ENCODE results near the gene DCAF11. TPM values are rescaled to one million over a fixed set of nuclear protein-coding genes. Genes with fewer than 3 reads are reported as not detected.

Gene DCAF11
- total and polyA plus RNA-seq, 2 of the 13 experiments (the other 11 are each of a cell fraction or from before 2014, with no cell fraction given): 150 to 257 TPM

DNA sequence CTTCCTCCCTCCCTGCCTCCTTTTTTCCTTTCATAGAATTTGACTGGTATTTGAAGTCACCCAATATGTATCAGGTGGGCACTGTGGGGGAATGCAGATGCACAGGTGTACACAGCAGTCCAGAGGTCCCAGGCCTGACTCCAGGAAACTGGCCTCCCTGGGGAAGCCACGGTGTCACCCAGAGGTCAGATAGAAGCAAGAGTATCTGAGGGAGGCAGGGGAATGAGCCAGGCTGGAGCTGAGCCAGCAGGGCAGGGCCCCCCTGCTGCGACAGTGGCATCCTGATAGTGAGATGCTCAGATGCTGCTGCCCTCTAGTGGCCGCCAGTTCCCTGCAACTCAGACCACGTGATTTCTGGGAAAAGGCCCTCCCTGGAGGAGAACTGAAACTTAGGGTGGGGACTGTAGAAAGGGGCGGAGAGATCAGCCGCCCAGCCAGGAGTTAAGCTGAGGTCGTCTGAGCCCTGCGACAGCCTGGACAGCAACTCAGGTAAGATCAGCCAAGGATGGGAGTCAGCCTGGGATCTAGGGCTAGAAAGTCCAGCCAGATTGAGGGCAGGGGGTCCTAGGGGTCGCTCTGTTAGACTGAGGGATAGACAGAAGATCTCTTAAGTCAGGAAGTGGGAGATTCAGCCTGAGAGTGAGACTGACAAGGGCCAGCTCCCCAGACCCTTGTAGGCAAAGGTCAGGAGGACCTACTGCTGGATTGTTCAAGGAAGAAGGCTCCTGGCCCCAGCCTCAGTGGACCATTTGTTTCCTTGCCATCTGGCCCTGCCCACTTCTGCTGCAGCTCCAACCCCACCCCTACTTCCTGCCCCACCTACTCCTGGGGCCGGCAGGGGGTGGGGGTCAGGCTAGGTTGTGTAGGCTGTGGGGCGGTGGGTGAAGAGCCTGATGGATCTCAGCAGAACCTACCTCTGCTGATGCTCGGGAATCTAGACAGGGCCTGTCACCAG, 46.5 kb downstream of the DCAF11 start, which contains the start of gene IRF9 (continued):
- TF ChIP-seq RAD51 (IDR thresholded peaks at IDR 0.05; ENCODE audit: borderline replicate concordance) (peak; percentile 97), DPF2 (CRISPR knock-in tag; IDR thresholded peaks at IDR 0.05; ENCODE audit: borderline replicate concordance, low read depth) (no peak), RBM22 (optimal IDR thresholded peaks at IDR 0.05; ENCODE audit: low read length) (peak; percentile 99), SAFB2 (CRISPR knock-in tag; IDR thresholded peaks at IDR 0.05; ENCODE audit: borderline replicate concordance, low read depth) (peak; percentile 64; the same call in 1 of the 2 replicates), PRDM15 (CRISPR knock-in tag; IDR thresholded peaks at IDR 0.05) (peak; percentile 71; the same call in 1 of the 2 replicates), DR1 (CRISPR knock-in tag; IDR thresholded peaks at IDR 0.05) (no peak; the same call in 1 of the 2 replicates), SSRP1 (CRISPR knock-in tag; IDR thresholded peaks at IDR 0.05) (peak; percentile 99), HDAC6 (IDR thresholded peaks at IDR 0.05; ENCODE audit: low read depth, low read length) (no peak), ELF4 (CRISPR knock-in tag; IDR thresholded peaks at IDR 0.05; ENCODE audit: borderline replicate concordance) (peak; percentile 38; the same call in 1 of the 2 replicates), ZNF224 (CRISPR knock-in tag; IDR thresholded peaks at IDR 0.05) (peak; percentile 94), ZFP36L1 (CRISPR knock-in tag; IDR thresholded peaks at IDR 0.05) (peak; percentile 100), ZNF691 (CRISPR knock-in tag; IDR thresholded peaks at IDR 0.05; ENCODE audit: borderline replicate concordance, low read depth) (peak; percentile 92), ZFP36 (IDR thresholded peaks at IDR 0.05; ENCODE audit: borderline replicate concordance, low read depth, low read length, partially characterized antibody) (no peak), ESRRA (CRISPR knock-in tag; IDR thresholded peaks at IDR 0.05; ENCODE audit: low read depth) (peak; percentile 82), ZSCAN9 (CRISPR knock-in tag; IDR thresholded peaks at IDR 0.05; ENCODE audit: borderline replicate concordance) (peak; percentile 98), RBAK (CRISPR knock-in tag; IDR thresholded peaks at IDR 0.05) (peak; percentile 72; the same call in 1 of the 2 replicates), NFYC (CRISPR knock-in tag; IDR thresholded peaks at IDR 0.05) (peak; percentile 71), TBX3 (IDR thresholded peaks at IDR 0.05; ENCODE audit: borderline replicate concordance) (no peak), AGO2 (optimal IDR thresholded peaks at IDR 0.05; ENCODE audit: low read depth, low read length) (peak; percentile 95)
- TF ChIP-seq, protein P1, sequence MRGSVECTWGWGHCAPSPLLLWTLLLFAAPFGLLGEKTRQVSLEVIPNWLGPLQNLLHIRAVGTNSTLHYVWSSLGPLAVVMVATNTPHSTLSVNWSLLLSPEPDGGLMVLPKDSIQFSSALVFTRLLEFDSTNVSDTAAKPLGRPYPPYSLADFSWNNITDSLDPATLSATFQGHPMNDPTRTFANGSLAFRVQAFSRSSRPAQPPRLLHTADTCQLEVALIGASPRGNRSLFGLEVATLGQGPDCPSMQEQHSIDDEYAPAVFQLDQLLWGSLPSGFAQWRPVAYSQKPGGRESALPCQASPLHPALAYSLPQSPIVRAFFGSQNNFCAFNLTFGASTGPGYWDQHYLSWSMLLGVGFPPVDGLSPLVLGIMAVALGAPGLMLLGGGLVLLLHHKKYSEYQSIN (CRISPR knock-in tag; IDR thresholded peaks at IDR 0.05; ENCODE audit: borderline replicate concordance): no peak
- TF ChIP-seq, protein P2, sequence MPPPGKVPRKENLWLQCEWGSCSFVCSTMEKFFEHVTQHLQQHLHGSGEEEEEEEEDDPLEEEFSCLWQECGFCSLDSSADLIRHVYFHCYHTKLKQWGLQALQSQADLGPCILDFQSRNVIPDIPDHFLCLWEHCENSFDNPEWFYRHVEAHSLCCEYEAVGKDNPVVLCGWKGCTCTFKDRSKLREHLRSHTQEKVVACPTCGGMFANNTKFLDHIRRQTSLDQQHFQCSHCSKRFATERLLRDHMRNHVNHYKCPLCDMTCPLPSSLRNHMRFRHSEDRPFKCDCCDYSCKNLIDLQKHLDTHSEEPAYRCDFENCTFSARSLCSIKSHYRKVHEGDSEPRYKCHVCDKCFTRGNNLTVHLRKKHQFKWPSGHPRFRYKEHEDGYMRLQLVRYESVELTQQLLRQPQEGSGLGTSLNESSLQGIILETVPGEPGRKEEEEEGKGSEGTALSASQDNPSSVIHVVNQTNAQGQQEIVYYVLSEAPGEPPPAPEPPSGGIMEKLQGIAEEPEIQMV (CRISPR knock-in tag; IDR thresholded peaks at IDR 0.05; ENCODE audit: low read depth): no peak
